OCI-LY7 (cell line): Measurements from ENCODE around the gene SERGEF. TPM values are rescaled to one million over a fixed set of nuclear protein-coding genes. Genes with fewer than 3 reads are reported as not detected.

ENCODE experiments used
- BruUV-seq: library from RNA; stranded (reverse); fragments of 400-500 nt; replicated peaks from 2 replicates; lab custom pipeline; 2021; lab: Mats Ljungman, UMichigan
- CTCF ChIA-PET: fragments of 300-600 bp; sonication (Branson Sonifier 250); formaldehyde crosslinking; loops from one replicate; lab custom pipeline; 2022; ENCODE audit warnings: antibody characterized with exemption; ENCODE audit not compliant: unreplicated experiment; lab: Charles Lee
- POLR2A ChIA-PET: fragments of 300-600 bp; sonication (Branson Sonifier 250); formaldehyde crosslinking; loops from one replicate; lab custom pipeline; 2022; ENCODE audit warnings: antibody characterized with exemption; lab: Charles Lee
- DNase-seq: peaks from one replicate; pipeline ENCODE4 v3.0.0-alpha.2; 2015; ENCODE audit warnings: low spot score
- H2AFZ ChIP-seq: fragments of 200-600 bp; sonication (generic), shearing (Covaris generic); 2 replicates; pipeline ENCODE4 v1.6.1; 2014; ENCODE audit warnings: mild to moderate bottlenecking, antibody characterized with exemption, low read length, moderate library complexity
- H3K27ac ChIP-seq: fragments of 200-600 bp; sonication (generic); 2 replicates; pipeline ENCODE4 v1.5.1; 2014; ENCODE audit warnings: mixed run types, low read depth, mild to moderate bottlenecking, moderate library complexity, low read length, inconsistent platforms; ENCODE audit not compliant: poor library complexity, severe bottlenecking
- H3K36me3 ChIP-seq: fragments of 200-600 bp; sonication (generic); 2 replicates; pipeline ENCODE4 v1.6.1; 2014; ENCODE audit warnings: mild to moderate bottlenecking, antibody characterized with exemption, low read length, moderate library complexity, mixed read lengths; ENCODE audit not compliant: insufficient read depth
- H3K4me1 ChIP-seq: fragments of 200-600 bp; sonication (generic); 2 replicates; pipeline ENCODE4 v1.5.1; 2014; ENCODE audit warnings: mild to moderate bottlenecking, low read length; ENCODE audit not compliant: insufficient read depth, poor library complexity, severe bottlenecking
- H3K4me2 ChIP-seq: fragments of 200-600 bp; sonication (generic); 2 replicates; pipeline ENCODE4 v1.6.1; 2014; ENCODE audit warnings: mild to moderate bottlenecking, low read length
- H3K4me3 ChIP-seq: fragments of 200-600 bp; sonication (generic); 2 replicates; pipeline ENCODE4 v1.5.1; 2014; ENCODE audit warnings: mild to moderate bottlenecking, low read depth, low read length; ENCODE audit not compliant: poor library complexity, severe bottlenecking
- H3K79me2 ChIP-seq: fragments of 200-600 bp; sonication (generic); 2 replicates; pipeline ENCODE4 v1.6.1; 2016; ENCODE audit warnings: low read depth, mild to moderate bottlenecking, low read length, moderate library complexity, mixed read lengths; ENCODE audit not compliant: insufficient read depth
- H3K9me2 ChIP-seq: fragments of 200-600 bp; sonication (generic); 2 replicates; pipeline ENCODE4 v1.6.1; 2016; ENCODE audit warnings: mild to moderate bottlenecking, low read length, mixed read lengths; ENCODE audit not compliant: insufficient read depth
- H3K9me3 ChIP-seq: fragments of 200-600 bp; sonication (generic); 2 replicates; pipeline ENCODE4 v1.6.1; 2014; ENCODE audit warnings: mild to moderate bottlenecking, mixed run types, low read length, mixed read lengths
- H4K20me1 ChIP-seq: fragments of 200-600 bp; sonication (generic); 2 replicates; pipeline ENCODE4 v1.6.1; 2014; ENCODE audit warnings: mild to moderate bottlenecking, antibody characterized with exemption, low read length, moderate library complexity, mixed read lengths; ENCODE audit not compliant: insufficient read depth
- CTCF ChIP-seq: fragments of 200-600 bp; sonication (generic); conservative IDR thresholded peaks from 2 replicates; pipeline ENCODE4 v1.5.1; 2014; ENCODE audit warnings: mild to moderate bottlenecking, antibody characterized with exemption, low read length, moderate library complexity, mixed read lengths
- EZH2phosphoT487 ChIP-seq: fragments of 200-600 bp; sonication (generic); IDR thresholded peaks from 2 replicates; pipeline ENCODE4 v1.6.1; 2018; ENCODE audit warnings: low read depth, borderline replicate concordance, mild to moderate bottlenecking, mixed run types, antibody characterized with exemption, low read length, moderate library complexity, mixed read lengths
- intact Hi-C: fragments of 100-400 bp; cut with micrococcal nuclease; formaldehyde crosslinking; loops from one replicate; pipeline ENCODE4 v1.10.0; 2022; ENCODE audit not compliant: unreplicated experiment
- total RNA-seq, 2 experiments: library from RNA; depleted of rRNA in 1 of 2; stranded (reverse); fragments of >200 nt in 1 of 2; shearing (Covaris generic) in 1 of 2; gene quantifications; 2 replicates each; pipeline ENCODE4 v1.2.3, GENCODE V29; 2014 to 2022

SERGEF gene
- total RNA-seq, 2 experiments from 2014 or later: 35.4 to 42.2 TPM

GRCh38 chr11:17771841-17772401, 240.9 kb downstream of the SERGEF start:
- intact Hi-C loops: no loop called here
- DNase-seq: no peak
- ChIA-PET POLR2A (no interaction called here), CTCF (no interaction called here)
- no peak overlapping the region for H3K4me3 ChIP-seq
- no peaks in the 10 kb centered on the region for H3K4me1 ChIP-seq
- H4K20me1 ChIP-seq: no peaks in the 10 kb centered on the region
- no peak overlapping the region for H3K4me2 ChIP-seq
- TF ChIP-seq CTCF: no peak
- no peak for TF ChIP-seq EZH2phosphoT487
- no peak overlapping the region for H3K27ac ChIP-seq
- no peaks in the 10 kb centered on the region for H3K9me2 ChIP-seq
- H3K9me3 ChIP-seq: no peaks in the 10 kb centered on the region
- H3K79me2 ChIP-seq: no peaks in the 10 kb centered on the region
- no TSS peak for BruUV-seq
- no peak overlapping the region for H2AFZ ChIP-seq
- H3K36me3 ChIP-seq: no peaks in the 10 kb centered on the region

GRCh38 chr11:17771415-17771814, 241.4 kb downstream of the SERGEF start:
- no peak for DNase-seq
- H3K9me2 ChIP-seq: no peaks in the 10 kb centered on the region
- H3K4me2 ChIP-seq: no peak overlapping the region
- intact Hi-C loops: no loop called here
- no peaks in the 10 kb centered on the region for H4K20me1 ChIP-seq
- H2AFZ ChIP-seq: no peak overlapping the region
- BruUV-seq: no TSS peak
- H3K27ac ChIP-seq: no peak overlapping the region
- H3K4me3 ChIP-seq: no peak overlapping the region
- H3K4me1 ChIP-seq: no peaks in the 10 kb centered on the region
- ChIA-PET POLR2A (no interaction called here), CTCF (no interaction called here)
- H3K79me2 ChIP-seq: no peaks in the 10 kb centered on the region
- H3K9me3 ChIP-seq: no peaks in the 10 kb centered on the region
- no peak for TF ChIP-seq EZH2phosphoT487
- H3K36me3 ChIP-seq: no peaks in the 10 kb centered on the region

- no peak overlapping the region for H3K4me3 ChIP-seq
- no peaks in the 10 kb centered on the region for H3K36me3 ChIP-seq
- no peak overlapping the region for H2AFZ ChIP-seq
- no peaks in the 10 kb centered on the region for H3K4me1 ChIP-seq
- TF ChIP-seq EZH2phosphoT487: no peak
- no peak for TF ChIP-seq CTCF
- BruUV-seq: no TSS peak
- no peak overlapping the region for H3K4me2 ChIP-seq
- ChIA-PET CTCF (interaction anchor here (0.7 kb wide), 1 partner anchor 40 kb away, joined by 3 read pairs; no protein-coding TSS in a partner anchor), POLR2A (no interaction called here)
- H3K9me3 ChIP-seq: no peaks in the 10 kb centered on the region
- no peak overlapping the region for H3K27ac ChIP-seq
- DNase-seq: no peak
- no peaks in the 10 kb centered on the region for H3K9me2 ChIP-seq
- H4K20me1 ChIP-seq: no peaks in the 10 kb centered on the region
- H3K79me2 ChIP-seq: no peaks in the 10 kb centered on the region
- intact Hi-C loops: no loop called here
These were observed 241.9 kb downstream of the SERGEF start for GRCh38 chr11:17770917-17771316.
